Measurements from ENCODE around the gene MILR1.
"Not testable (repeated sequence)": the region's sequence is repeated elsewhere in the genome, so short reads cannot be mapped to it uniquely, and the experiment has no call there.

The MILR1 gene

GRCh38 chr17:64447526-64447925 is 1.4 kb upstream of the MILR1 start:
- TF ChIP-seq CTCF (IDR thresholded peaks at IDR 0.05; ENCODE audit: extremely low read depth, missing control alignments) = no peak
- DNase-seq (ENCODE audit: low spot score) = peak; percentile 34

- TF ChIP-seq CTCF (IDR thresholded peaks at IDR 0.05; ENCODE audit: extremely low read depth, missing control alignments) = no peak
- no peak for DNase-seq (ENCODE audit: low spot score)
Measured at GRCh38 chr17:64449545-64449944, 630 bp downstream of the MILR1 start.

- no peak for TF ChIP-seq CTCF (IDR thresholded peaks at IDR 0.05; ENCODE audit: extremely low read depth, missing control alignments)
Measured at GRCh38 chr17:64455993-64456885, 7.3 kb downstream of the MILR1 start.

GRCh38 chr17:64457156-64457555 is 8.2 kb downstream of the MILR1 start:
- no peak for TF ChIP-seq CTCF (IDR thresholded peaks at IDR 0.05; ENCODE audit: extremely low read depth, missing control alignments)
- no peak for DNase-seq (ENCODE audit: low spot score)

More at GRCh38 chr17:64455993-64456885, 7.3 kb downstream of the MILR1 start:
- peak; percentile 46 for DNase-seq (ENCODE audit: low spot score)

- DNase-seq (ENCODE audit: low spot score) = no peak
- no peak for TF ChIP-seq CTCF (IDR thresholded peaks at IDR 0.05; ENCODE audit: extremely low read depth, missing control alignments)
Measured at GRCh38 chr17:64458756-64459155, 9.8 kb downstream of the MILR1 start.

GRCh38 chr17:64459284-64459747 is 10.4 kb downstream of the MILR1 start:
- no peak for DNase-seq (ENCODE audit: low spot score)
- no peak for TF ChIP-seq CTCF (IDR thresholded peaks at IDR 0.05; ENCODE audit: extremely low read depth, missing control alignments)

GRCh38 chr17:64459818-64460217 is 10.9 kb downstream of the MILR1 start:
- DNase-seq (ENCODE audit: low spot score) = not testable (repeated sequence)

- no peak for TF ChIP-seq CTCF (IDR thresholded peaks at IDR 0.05; ENCODE audit: extremely low read depth, missing control alignments)
- DNase-seq (ENCODE audit: low spot score) = no peak
Measured at GRCh38 chr17:64460955-64461354, 12.0 kb downstream of the MILR1 start.
